Vagina (tissue), 2 donors: ENCODE data around the gene DNM3. TPM values are rescaled to one million over a fixed set of nuclear protein-coding genes. Genes with fewer than 3 reads are reported as not detected.
A peak's percentile ranks its signal among the peaks of the same experiment; 100 is the strongest.

Experiments used
- DNase-seq, 2 donors: peaks; one replicate each; pipeline ENCODE4 v3.0.0-alpha.2; 2017; ENCODE audit errors: extremely low spot score in 2 of 2
- H3K27ac ChIP-seq: fragments of 200-600 bp; sonication (generic); one replicate; pipeline ENCODE4 v1.5.1; 2019
- H3K27me3 ChIP-seq: fragments of 200-600 bp; sonication (generic); one replicate; pipeline ENCODE4 v1.5.1; 2019
- H3K36me3 ChIP-seq, 2 donors: fragments of 200-600 bp; sonication (generic); one replicate each; pipeline ENCODE4 v1.5.1; 2017 to 2019
- H3K4me1 ChIP-seq: fragments of 200-600 bp; sonication (generic); one replicate; pipeline ENCODE4 v1.5.1; 2019
- H3K4me3 ChIP-seq, 2 donors: fragments of 200-600 bp; sonication (generic); 1 replicate in 1 of 2; 2 replicates in 1 of 2; pipeline ENCODE4 v1.5.1; 2016 to 2019
- H3K9me3 ChIP-seq: fragments of 200-600 bp; sonication (generic); one replicate; pipeline ENCODE4 v1.5.1; 2019
- POLR2A ChIP-seq, 2 donors: fragments of 450-650 bp; IDR thresholded peaks; one replicate each; pipeline ENCODE4 v1.6.1; 2017; ENCODE audit warnings: antibody characterized with exemption in 2 of 2, mild to moderate bottlenecking in 2 of 2, moderate library complexity in 2 of 2
- POLR2AphosphoS5 ChIP-seq, 2 donors: sonication (generic); formaldehyde crosslinking; IDR thresholded peaks; one replicate each; pipeline ENCODE4 v1.9.0; 2017; ENCODE audit warnings: antibody characterized with exemption in 2 of 2, mild to moderate bottlenecking in 2 of 2, low read depth in 1 of 2; ENCODE audit not compliant: insufficient read depth in 1 of 2
- intact Hi-C: fragments of 100-400 bp; cut with DNase I; formaldehyde crosslinking; loops from one replicate; pipeline ENCODE4 v1.15.1; 2023
- total RNA-seq: library from RNA; depleted of rRNA; stranded (reverse); fragments of >200 nt; gene quantifications from one replicate; pipeline ENCODE4 v1.2.3, GENCODE V29; 2016
- TF ChIP-seq, protein P1 (sequence below), 3 experiments: fragments of 450-650 bp in 2 of 3; fragments of 200-600 bp in 1 of 3; sonication (generic) in 1 of 3; IDR thresholded peaks; one replicate each; pipeline ENCODE4 v1.5.1; 2017 to 2019; ENCODE audit warnings: antibody characterized with exemption in 3 of 3, mild to moderate bottlenecking in 2 of 3, moderate library complexity in 2 of 3

DNM3 gene
- total RNA-seq, 1 donor from 2014 or later = 15.5 TPM

DNA sequence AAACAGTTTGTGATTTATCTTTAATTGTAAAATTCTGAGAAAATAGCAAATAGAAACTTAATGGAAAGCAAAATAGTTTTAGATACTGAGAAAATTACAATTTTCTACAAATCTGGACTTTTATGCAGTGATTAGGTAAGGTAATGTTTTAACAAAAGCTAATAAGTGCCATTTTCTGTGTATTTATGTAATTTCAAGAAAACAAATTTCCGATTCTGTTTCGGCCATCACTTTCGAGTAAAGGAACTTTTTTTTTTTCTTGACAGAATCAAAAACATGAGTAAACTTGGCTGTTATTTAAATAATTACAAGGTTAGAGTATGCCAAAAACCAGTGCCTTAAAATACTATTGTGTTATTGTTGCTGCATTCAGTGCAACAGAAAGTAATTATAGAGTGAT lies 298.8 kb downstream of the DNM3 start:
- Histone ChIP-seq H3K27ac (peak overlapping the region; percentile 94), H3K4me3 (peak overlapping the region in 1 of 2 donors; percentile 51), H3K27me3 (no peaks in the 10 kb centered on the region), H3K4me1 (peaks cover 23% of the 10 kb centered on the region), H3K36me3 (no peaks in the 10 kb centered on the region), H3K9me3 (no peaks in the 10 kb centered on the region)
- TF ChIP-seq POLR2AphosphoS5 (IDR thresholded peaks at IDR 0.05; ENCODE audit: insufficient read depth in 1 of 2, low read depth in 1 of 2) = no peak
- no peak for TF ChIP-seq POLR2A (IDR thresholded peaks at IDR 0.05)
- TF ChIP-seq, protein P1, sequence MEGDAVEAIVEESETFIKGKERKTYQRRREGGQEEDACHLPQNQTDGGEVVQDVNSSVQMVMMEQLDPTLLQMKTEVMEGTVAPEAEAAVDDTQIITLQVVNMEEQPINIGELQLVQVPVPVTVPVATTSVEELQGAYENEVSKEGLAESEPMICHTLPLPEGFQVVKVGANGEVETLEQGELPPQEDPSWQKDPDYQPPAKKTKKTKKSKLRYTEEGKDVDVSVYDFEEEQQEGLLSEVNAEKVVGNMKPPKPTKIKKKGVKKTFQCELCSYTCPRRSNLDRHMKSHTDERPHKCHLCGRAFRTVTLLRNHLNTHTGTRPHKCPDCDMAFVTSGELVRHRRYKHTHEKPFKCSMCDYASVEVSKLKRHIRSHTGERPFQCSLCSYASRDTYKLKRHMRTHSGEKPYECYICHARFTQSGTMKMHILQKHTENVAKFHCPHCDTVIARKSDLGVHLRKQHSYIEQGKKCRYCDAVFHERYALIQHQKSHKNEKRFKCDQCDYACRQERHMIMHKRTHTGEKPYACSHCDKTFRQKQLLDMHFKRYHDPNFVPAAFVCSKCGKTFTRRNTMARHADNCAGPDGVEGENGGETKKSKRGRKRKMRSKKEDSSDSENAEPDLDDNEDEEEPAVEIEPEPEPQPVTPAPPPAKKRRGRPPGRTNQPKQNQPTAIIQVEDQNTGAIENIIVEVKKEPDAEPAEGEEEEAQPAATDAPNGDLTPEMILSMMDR (IDR thresholded peaks at IDR 0.05) = no peak
- intact Hi-C loops = loop anchor here (10.0 kb wide), 1 partner anchor 255 kb away; no protein-coding TSS in a partner anchor
- DNase-seq = no peak

DNA sequence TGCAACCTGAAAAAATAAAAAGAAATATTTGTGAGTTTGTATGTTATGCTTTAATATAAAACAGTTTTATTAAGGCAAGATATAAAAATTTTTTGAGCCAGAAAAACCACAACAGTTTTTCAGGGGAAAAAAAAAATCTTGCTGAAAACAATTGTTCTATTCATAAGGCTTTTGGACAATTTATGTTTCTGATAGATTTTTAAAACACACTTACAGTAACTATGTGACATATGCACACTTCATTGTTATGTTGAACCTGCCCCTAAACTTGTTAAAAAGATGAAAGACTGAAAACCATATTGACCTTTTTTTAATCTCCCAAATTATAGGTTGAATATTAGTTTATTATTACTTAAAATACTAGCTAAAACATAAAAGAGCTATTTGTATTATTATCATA lies 299.3 kb downstream of the DNM3 start:
- H3K27ac ChIP-seq = peak overlapping the region; percentile 94
- peak overlapping the region in 1 of 2 donors; percentile 51 for H3K4me3 ChIP-seq
- intact Hi-C loops = loop anchor here (10.0 kb wide), 1 partner anchor 254 kb away; no protein-coding TSS in a partner anchor
- no peak for DNase-seq
- H3K4me1 ChIP-seq = peaks cover 23% of the 10 kb centered on the region
- no peaks in the 10 kb centered on the region for H3K36me3 ChIP-seq
- no peaks in the 10 kb centered on the region for H3K27me3 ChIP-seq
- TF ChIP-seq, protein P1 (IDR thresholded peaks at IDR 0.05) = no peak
- no peaks in the 10 kb centered on the region for H3K9me3 ChIP-seq

DNA sequence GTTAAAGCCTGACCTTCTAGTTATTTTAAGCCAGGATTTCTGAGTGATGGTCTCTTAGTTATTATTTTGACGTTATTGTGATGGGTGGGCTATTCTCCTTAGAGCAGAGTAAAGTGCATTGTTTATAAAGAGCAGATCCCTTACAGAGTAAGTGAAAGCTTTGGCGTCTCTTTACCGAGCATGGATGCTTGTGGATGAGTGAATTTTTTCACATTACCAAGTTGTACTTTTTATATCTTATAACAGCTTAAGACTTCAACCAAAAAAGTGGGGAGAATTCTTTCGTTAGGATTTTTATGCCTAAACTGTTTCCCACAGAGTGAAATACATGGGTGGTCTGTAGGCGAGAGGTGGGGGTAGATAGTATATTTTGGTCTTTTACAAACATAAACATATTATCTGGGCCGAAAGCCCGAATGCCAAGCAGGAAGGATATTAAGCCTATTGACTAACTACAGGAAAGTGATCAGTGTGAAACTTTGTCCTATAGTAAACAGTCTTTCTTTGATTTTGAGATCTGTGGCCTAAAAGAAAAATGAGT lies 300.1 kb downstream of the DNM3 start:
- intact Hi-C loops = loop anchor here (10.0 kb wide), 1 partner anchor 253 kb away; no protein-coding TSS in a partner anchor
- Histone ChIP-seq H3K27me3 (no peaks in the 10 kb centered on the region), H3K27ac (peak overlapping the region; percentile 94), H3K4me1 (peaks cover 28% of the 10 kb centered on the region), H3K36me3 (no peaks in the 10 kb centered on the region), H3K9me3 (no peaks in the 10 kb centered on the region), H3K4me3 (peak overlapping the region; percentile 51 to 55)
- no peak for DNase-seq
- TF ChIP-seq, protein P1 (IDR thresholded peaks at IDR 0.05) = no peak
- no peak for TF ChIP-seq POLR2A (IDR thresholded peaks at IDR 0.05)
- TF ChIP-seq POLR2AphosphoS5 (IDR thresholded peaks at IDR 0.05; ENCODE audit: insufficient read depth in 1 of 2, low read depth in 1 of 2) = no peak

DNA sequence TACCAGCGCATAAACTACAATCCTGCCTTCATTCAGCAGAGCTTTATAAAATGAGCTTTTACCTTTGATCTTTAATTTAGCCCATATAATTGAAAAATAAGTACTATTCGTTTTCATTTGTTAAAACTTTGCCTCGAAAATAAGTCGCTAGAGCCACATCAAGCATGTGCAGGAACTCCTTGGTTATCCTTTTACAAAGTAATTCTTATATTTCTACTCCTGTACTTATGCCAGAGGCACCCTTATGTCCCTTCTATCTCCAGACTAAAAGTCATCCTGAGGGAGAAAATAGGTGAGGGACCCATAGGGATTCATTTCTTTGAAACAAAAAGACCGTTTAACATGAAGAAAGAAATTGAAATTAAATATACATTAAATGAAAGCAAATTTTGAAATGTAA lies 301.0 kb downstream of the DNM3 start:
- Histone ChIP-seq H3K36me3 (no peaks in the 10 kb centered on the region), H3K27ac (peak overlapping the region; percentile 94), H3K27me3 (no peaks in the 10 kb centered on the region), H3K4me1 (peaks cover 30% of the 10 kb centered on the region), H3K4me3 (peak overlapping the region; percentile 51 to 55), H3K9me3 (no peaks in the 10 kb centered on the region)
- TF ChIP-seq POLR2AphosphoS5 (IDR thresholded peaks at IDR 0.05; ENCODE audit: insufficient read depth in 1 of 2, low read depth in 1 of 2) = no peak
- TF ChIP-seq, protein P1 (IDR thresholded peaks at IDR 0.05) = no peak
- TF ChIP-seq POLR2A (IDR thresholded peaks at IDR 0.05) = no peak
- intact Hi-C loops = loop anchor here (10.0 kb wide), 1 partner anchor 252 kb away; no protein-coding TSS in a partner anchor
- DNase-seq = no peak

DNA sequence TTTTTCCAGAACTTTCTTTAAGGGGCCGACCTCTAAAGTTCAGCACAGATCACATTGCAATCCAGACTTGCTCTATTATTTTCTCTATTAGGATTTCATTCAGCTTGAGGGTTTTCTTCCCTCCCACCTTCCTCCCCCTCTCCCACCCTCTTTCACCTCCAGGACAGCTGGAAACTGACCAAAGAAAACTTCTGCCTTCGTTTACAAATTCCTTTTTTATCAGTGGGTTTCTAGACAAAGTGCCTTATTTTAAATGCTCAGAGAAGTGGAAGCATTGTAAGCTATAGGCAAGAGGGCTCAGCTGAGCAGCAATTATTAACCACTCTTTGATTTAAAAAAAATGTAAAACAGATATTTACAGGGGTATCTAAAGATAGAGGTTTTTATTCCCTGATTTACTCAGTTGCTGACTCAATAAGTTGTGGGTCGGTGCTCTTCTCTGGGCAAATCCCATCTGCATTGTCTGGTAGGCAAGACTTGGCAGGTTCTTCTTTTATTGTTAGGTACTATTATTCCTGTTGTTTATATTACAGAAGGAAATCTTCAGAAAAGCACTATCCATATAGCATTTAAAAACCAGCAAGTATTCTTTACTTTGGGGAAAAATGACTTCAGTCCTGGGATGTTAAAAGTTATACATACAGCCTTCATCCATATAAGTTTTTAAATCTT lies 302.2 kb downstream of the DNM3 start:
- intact Hi-C loops = loop anchor here (10.0 kb wide), 1 partner anchor 251 kb away; no protein-coding TSS in a partner anchor
- Histone ChIP-seq H3K27me3 (no peaks in the 10 kb centered on the region), H3K4me3 (peak overlapping the region; percentile 51 to 55), H3K4me1 (peaks cover 25% of the 10 kb centered on the region), H3K36me3 (no peaks in the 10 kb centered on the region), H3K9me3 (no peaks in the 10 kb centered on the region), H3K27ac (peak overlapping the region; percentile 94)
- TF ChIP-seq, protein P1 (IDR thresholded peaks at IDR 0.05) = no peak
- TF ChIP-seq POLR2AphosphoS5 (IDR thresholded peaks at IDR 0.05; ENCODE audit: insufficient read depth in 1 of 2, low read depth in 1 of 2) (no peak), POLR2A (IDR thresholded peaks at IDR 0.05) (no peak)
- no peak for DNase-seq
